WTC11 (cell line): ENCODE data around the gene SLC2A1. TPM values are rescaled to one million over a fixed set of nuclear protein-coding genes. Genes with fewer than 3 reads are reported as not detected.
A peak's percentile ranks its signal among the peaks of the same experiment; 100 is the strongest.

Source experiments
- ATAC-seq: fragments of 200-7000 bp; cut with Tn5 transposase; 2 replicates; pipeline ENCODE4 v1.10.0; 2021; ENCODE audit warnings: mild to moderate bottlenecking, moderate library complexity
- CTCF ChIA-PET: fragments of 300-600 bp; sonication (Branson Sonifier 250); formaldehyde crosslinking; loops from one replicate; lab custom pipeline; 2021; ENCODE audit warnings: antibody characterized with exemption; lab: Charles Lee
- POLR2A ChIA-PET: fragments of 350-600 bp; sonication (Branson Sonifier 250); formaldehyde crosslinking; loops from one replicate; lab custom pipeline; 2021; ENCODE audit warnings: antibody characterized with exemption; lab: Charles Lee
- DNase-seq: peaks from one replicate; pipeline ENCODE4 v3.0.0; 2021; ENCODE audit warnings: low spot score
- H3K27ac Mint-ChIP-seq: 2 replicates; pipeline ENCODE4 v1.8.0; 2021; ENCODE audit warnings: mixed read lengths
- H3K27me3 Mint-ChIP-seq: 2 replicates; pipeline ENCODE4 v1.8.0; 2021; ENCODE audit warnings: low read depth, mild to moderate bottlenecking, moderate library complexity, mixed read lengths
- H3K36me3 Mint-ChIP-seq: 2 replicates; pipeline ENCODE4 v1.8.0; 2021; ENCODE audit warnings: mixed read lengths
- H3K4me1 Mint-ChIP-seq: 2 replicates; pipeline ENCODE4 v1.8.0; 2022; ENCODE audit warnings: mixed read lengths
- H3K4me3 Mint-ChIP-seq: 2 replicates; pipeline ENCODE4 v1.8.0; 2021; ENCODE audit warnings: mild to moderate bottlenecking, moderate library complexity, mixed read lengths
- H3K9me3 Mint-ChIP-seq: 2 replicates; pipeline ENCODE4 v1.8.0; 2021; ENCODE audit warnings: mixed read lengths
- AFF4 ChIP-seq: sonication (generic); formaldehyde crosslinking; IDR thresholded peaks from 2 replicates; pipeline ENCODE4 v1.8.1; 2023; ENCODE audit warnings: mild to moderate bottlenecking, missing genetic modification reagents, borderline replicate concordance
- ATF3 ChIP-seq: sonication (generic); formaldehyde crosslinking; conservative IDR thresholded peaks from 2 replicates; pipeline ENCODE4 v1.8.1; 2022; ENCODE audit warnings: mild to moderate bottlenecking, missing genetic modification reagents
- CTCF ChIP-seq: fragments of 200-600 bp; IDR thresholded peaks from 2 replicates; pipeline ENCODE4 v1.8.0; 2022; ENCODE audit warnings: antibody characterized with exemption
- E2F1 ChIP-seq: sonication (generic); formaldehyde crosslinking; IDR thresholded peaks from 2 replicates; pipeline ENCODE4 v1.8.0; 2022; ENCODE audit warnings: mild to moderate bottlenecking, missing genetic modification reagents
- E2F4 ChIP-seq: sonication (generic); formaldehyde crosslinking; IDR thresholded peaks from 2 replicates; pipeline ENCODE4 v1.8.1; 2022; ENCODE audit warnings: low read depth, mild to moderate bottlenecking, moderate library complexity, missing genetic modification reagents, borderline replicate concordance
- ERG ChIP-seq: fragments of 250-450 bp; sonication (Bioruptor Pico); IDR thresholded peaks from 2 replicates; pipeline ENCODE4 v1.8.0; 2021; ENCODE audit warnings: mild to moderate bottlenecking
- GTF2I ChIP-seq: fragments of 250-450 bp; sonication (Bioruptor Pico); conservative IDR thresholded peaks from 2 replicates; pipeline ENCODE4 v1.4.0; 2021; ENCODE audit warnings: mild to moderate bottlenecking
- JAZF1 ChIP-seq: fragments of 250-450 bp; sonication (Bioruptor Pico); IDR thresholded peaks from 2 replicates; pipeline ENCODE4 v1.9.0; 2021; ENCODE audit warnings: moderate library complexity, mild to moderate bottlenecking, inconsistent platforms
- JUN ChIP-seq: sonication (generic); formaldehyde crosslinking; IDR thresholded peaks from 2 replicates; pipeline ENCODE4 v1.8.0; 2023; ENCODE audit warnings: mild to moderate bottlenecking, missing genetic modification reagents
- MYBL2 ChIP-seq: sonication (generic); formaldehyde crosslinking; IDR thresholded peaks from 2 replicates; pipeline ENCODE4 v1.8.1; 2023; ENCODE audit warnings: mild to moderate bottlenecking, moderate library complexity, missing genetic modification reagents
- OVOL2 ChIP-seq: fragments of 250-450 bp; sonication (Bioruptor Pico); IDR thresholded peaks from 2 replicates; pipeline ENCODE4 v1.9.0; 2021; ENCODE audit warnings: mild to moderate bottlenecking, borderline replicate concordance
- ZNF121 ChIP-seq: sonication (generic); formaldehyde crosslinking; IDR thresholded peaks from 2 replicates; pipeline ENCODE4 v1.8.0; 2023; ENCODE audit warnings: missing genetic modification reagents
- ZNF263 ChIP-seq: sonication (generic); formaldehyde crosslinking; IDR thresholded peaks from 2 replicates; pipeline ENCODE4 v1.8.1; 2022; ENCODE audit warnings: low read depth, mild to moderate bottlenecking, moderate library complexity, missing genetic modification reagents
- ZNF317 ChIP-seq: sonication (generic); formaldehyde crosslinking; IDR thresholded peaks from 2 replicates; pipeline ENCODE4 v1.8.1; 2023; ENCODE audit warnings: low read depth, mild to moderate bottlenecking, moderate library complexity, missing genetic modification reagents, borderline replicate concordance
- ZNF423 ChIP-seq: fragments of 250-450 bp; sonication (Bioruptor Pico); IDR thresholded peaks from 2 replicates; pipeline ENCODE4 v2.1.2; 2022; ENCODE audit warnings: mild to moderate bottlenecking, moderate library complexity
- ZNF671 ChIP-seq: fragments of 250-450 bp; sonication (Bioruptor Pico); IDR thresholded peaks from 2 replicates; pipeline ENCODE4 v1.8.0; 2021; ENCODE audit warnings: mild to moderate bottlenecking
- total RNA-seq: library from RNA; stranded (reverse); gene quantifications from 3 replicates; pipeline ENCODE4 v1.2.3, GENCODE V29; 2021
- TF ChIP-seq, protein P1 (sequence below): sonication (generic); formaldehyde crosslinking; IDR thresholded peaks from 2 replicates; pipeline ENCODE4 v1.8.0; 2022; ENCODE audit warnings: mild to moderate bottlenecking, missing genetic modification reagents
- TF ChIP-seq, protein P2 (sequence below): fragments of 250-450 bp; sonication (Bioruptor Pico); conservative IDR thresholded peaks from 2 replicates; pipeline ENCODE4 v1.9.0; 2021; ENCODE audit warnings: mild to moderate bottlenecking

Gene SLC2A1
- total RNA-seq, 1 experiment from 2014 or later: 215 TPM

GRCh38 chr1:42966688-42967612 is 8.3 kb upstream of the SLC2A1 start:
- Mint-ChIP-seq H3K27me3 (no peaks in the 10 kb centered on the region), H3K27ac (peak overlapping the region; percentile 95), H3K36me3 (peaks cover 18% of the 10 kb centered on the region), H3K9me3 (no peaks in the 10 kb centered on the region), H3K4me1 (peaks cover 35% of the 10 kb centered on the region), H3K4me3 (no peak overlapping the region)
- POLR2A ChIA-PET: interaction anchor here (0.8 to 1.4 kb wide), 3 partner anchors 10 to 92 kb away, joined by 3 to 5 read pairs (median 4); no protein-coding TSS in a partner anchor
- ATAC-seq (no peak; the same call in 1 of the 2 replicates), DNase-seq (peak; percentile 32)
- TF ChIP-seq ZNF263: no peak
- no peak for TF ChIP-seq E2F1 (CRISPR knock-in tag)
- TF ChIP-seq JAZF1: no peak
- TF ChIP-seq, protein P1, sequence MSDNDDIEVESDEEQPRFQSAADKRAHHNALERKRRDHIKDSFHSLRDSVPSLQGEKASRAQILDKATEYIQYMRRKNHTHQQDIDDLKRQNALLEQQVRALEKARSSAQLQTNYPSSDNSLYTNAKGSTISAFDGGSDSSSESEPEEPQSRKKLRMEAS (CRISPR knock-in tag): peak; percentile 44; the same call in 1 of the 2 replicates
- TF ChIP-seq E2F4: no peak
- no peak for TF ChIP-seq ZNF317 (CRISPR knock-in tag)
- peak; percentile 94 for TF ChIP-seq ZNF121
- 0 out of 2 replicates have a peak, but pooled peaks have one; percentile 46 for TF ChIP-seq JUN (CRISPR knock-in tag)
- TF ChIP-seq GTF2I (CRISPR knock-in tag): peak; percentile 59; the same call in 1 of the 2 replicates
- no peak for TF ChIP-seq ERG
- CTCF ChIA-PET: interaction anchor here (0.7 to 1.3 kb wide), 5 partner anchors 8 to 315 kb away, joined by 3 to 11 read pairs (median 3); no protein-coding TSS in a partner anchor

DNA sequence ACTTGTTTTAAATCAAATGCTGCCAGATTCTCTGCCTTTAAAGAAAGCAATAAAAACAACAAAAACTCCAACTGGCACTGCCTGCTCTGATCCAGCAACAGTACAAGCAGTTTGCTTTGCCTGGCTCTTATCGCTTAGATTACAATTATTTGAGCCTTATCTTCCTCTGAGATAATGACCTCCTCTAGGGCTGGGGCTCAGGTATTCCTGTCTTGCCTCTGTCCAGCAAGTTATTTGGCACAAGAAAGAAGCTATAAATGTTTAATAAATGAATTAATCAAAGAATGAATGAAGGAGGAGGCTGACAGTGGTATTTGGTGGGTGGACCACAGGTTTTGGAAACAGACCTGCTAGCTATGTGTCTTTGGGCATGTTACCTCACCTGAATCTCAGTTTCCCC is 6.7 kb upstream of the SLC2A1 start:
- no peaks in the 10 kb centered on the region for H3K9me3 Mint-ChIP-seq
- no peak overlapping the region for H3K4me3 Mint-ChIP-seq
- H3K27ac Mint-ChIP-seq: peak overlapping the region; percentile 38; the same call in 1 of the 2 replicates
- ChIA-PET POLR2A (no interaction called here), CTCF (interaction anchor here (1.3 kb wide), 1 partner anchor 108 kb away, joined by 5 read pairs; no protein-coding TSS in a partner anchor)
- H3K36me3 Mint-ChIP-seq: peaks cover 16% of the 10 kb centered on the region
- H3K4me1 Mint-ChIP-seq: peaks cover 51% of the 10 kb centered on the region
- ATAC-seq (no peak), DNase-seq (no peak)
- H3K27me3 Mint-ChIP-seq: no peaks in the 10 kb centered on the region
- no peak for TF ChIP-seq ZNF671 (CRISPR knock-in tag)
- TF ChIP-seq ATF3 (CRISPR knock-in tag): no peak
- TF ChIP-seq ZNF423 (CRISPR knock-in tag): no peak
- TF ChIP-seq, protein P2, sequence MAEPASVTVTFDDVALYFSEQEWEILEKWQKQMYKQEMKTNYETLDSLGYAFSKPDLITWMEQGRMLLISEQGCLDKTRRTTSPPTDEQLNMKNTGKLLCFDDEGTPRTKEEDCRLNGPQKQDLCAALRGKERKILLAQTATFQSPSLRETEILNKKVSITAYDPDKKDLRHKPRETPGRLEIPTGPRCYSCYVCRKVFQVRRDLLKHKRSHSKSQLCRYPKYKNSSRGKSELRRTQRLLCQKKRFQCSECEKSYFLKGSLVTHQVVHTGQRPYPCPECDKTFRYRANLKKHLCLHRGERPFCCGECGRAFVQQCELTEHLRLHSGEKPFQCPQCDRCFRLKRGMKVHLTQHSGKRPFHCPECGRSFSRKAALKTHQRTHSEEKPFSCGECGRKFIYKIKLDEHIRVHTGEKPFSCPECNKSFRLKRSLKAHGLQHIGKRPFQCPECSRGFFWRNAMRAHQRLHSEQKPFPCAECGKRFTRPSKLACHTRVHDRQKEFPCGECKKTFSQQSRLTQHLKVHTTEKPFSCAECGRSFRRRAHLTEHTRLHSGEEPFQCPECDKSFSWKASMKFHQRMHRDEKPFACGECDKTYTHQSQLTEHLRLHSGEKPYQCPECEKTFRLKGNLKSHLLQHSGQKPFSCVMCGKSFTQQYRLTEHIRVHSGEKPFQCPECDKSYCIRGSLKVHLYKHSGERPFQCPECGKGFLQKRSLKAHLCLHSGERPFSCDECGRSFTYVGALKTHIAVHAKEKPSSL (CRISPR knock-in tag): no peak
- no peak for TF ChIP-seq AFF4
- no peak for TF ChIP-seq MYBL2 (CRISPR knock-in tag)
- TF ChIP-seq OVOL2: no peak
- TF ChIP-seq CTCF: no peak
